Testis (tissue), 3 donors: Measurements from ENCODE around the gene MLXIP. TPM values are rescaled to one million over a fixed set of nuclear protein-coding genes. Genes with fewer than 3 reads are reported as not detected.

Source experiments
- DNase-seq: peaks from one replicate; pipeline ENCODE4 v3.0.0-alpha.2; 2019
- H3K27ac ChIP-seq, 2 donors: fragments of 200-600 bp; sonication (generic); one replicate each; pipeline ENCODE4 v1.5.1; 2019
- H3K27me3 ChIP-seq: fragments of 200-600 bp; sonication (generic); one replicate; pipeline ENCODE4 v1.5.1; 2019
- H3K36me3 ChIP-seq: fragments of 200-600 bp; sonication (generic); one replicate; pipeline ENCODE4 v1.5.1; 2017; ENCODE audit warnings: low read depth; ENCODE audit errors: missing control alignments
- H3K4me1 ChIP-seq: fragments of 200-600 bp; sonication (generic); one replicate; pipeline ENCODE4 v1.5.1; 2019
- H3K4me3 ChIP-seq, 2 donors: fragments of 200-600 bp; sonication (generic); one replicate each; pipeline ENCODE4 v1.5.1; 2017 to 2019
- H3K9me3 ChIP-seq: fragments of 200-600 bp; sonication (generic); one replicate; pipeline ENCODE4 v1.5.1; 2017
- CTCF ChIP-seq, 3 experiments: fragments of 450-650 bp in 2 of 3; fragments of 200-600 bp in 1 of 3; sonication (generic) in 1 of 3; IDR thresholded peaks; one replicate each; pipeline ENCODE4 v1.5.1; 2016 to 2019; ENCODE audit warnings: antibody characterized with exemption in 3 of 3, mild to moderate bottlenecking in 2 of 3, moderate library complexity in 1 of 3
- POLR2A ChIP-seq: fragments of 450-650 bp; IDR thresholded peaks from one replicate; pipeline ENCODE4 v1.6.1; 2017; ENCODE audit warnings: antibody characterized with exemption, mild to moderate bottlenecking, moderate library complexity
- WGBS, 2 donors: methylation state at CpG; one replicate each; pipeline ENCODE4 v1.1.5; 2018; 5-methylcytosine and 5-hydroxymethylcytosine counted together
- intact Hi-C: fragments of 100-400 bp; cut with DNase I; formaldehyde crosslinking; loops from one replicate; pipeline ENCODE4 v1.15.1; 2023; ENCODE audit warnings: low total_unique reads
- polyA plus RNA-seq: library from polyadenylated mRNA; stranded (reverse); fragments of 350-450 nt; fragmentation: Illumina TruSeq; extraction: RNeasy Lipid Tissue Mini Kit (QIAGEN cat#74804); gene quantifications from one replicate; pipeline ENCODE4 v1.2.3, GENCODE V29; 2014; ENCODE audit warnings: low read depth, low replicate concordance; ENCODE audit not compliant: insufficient read depth
- total RNA-seq, 2 donors: library from RNA; depleted of rRNA; stranded (reverse); fragments of >200 nt; gene quantifications; one replicate each; pipeline ENCODE4 v1.2.3, GENCODE V29; 2016

The MLXIP gene
- total and polyA plus RNA-seq, 3 donors from 2014 or later = 39.9 to 67.9 (median 61.2) TPM

GRCh38 chr12:122079033-122079531, 526 bp downstream of the MLXIP start:
- DNase-seq = peak; percentile 33
- Histone ChIP-seq H3K4me3 (peak overlapping the region; percentile 60 to 76), H3K27ac (peak overlapping the region in 1 of 2 donors; percentile 85), H3K27me3 (no peaks in the 10 kb centered on the region), H3K36me3 (no peaks in the 10 kb centered on the region), H3K9me3 (no peaks in the 10 kb centered on the region), H3K4me1 (peaks cover 39% of the 10 kb centered on the region)
- 1% methylated on average over 22 to 38 of the region's 38 CpGs for WGBS, 2 donors
- TF ChIP-seq POLR2A = no peak
- no peak for TF ChIP-seq CTCF (IDR thresholded peaks at IDR 0.05)
- intact Hi-C loops = no loop called here

- Histone ChIP-seq H3K36me3 (no peaks in the 10 kb centered on the region), H3K4me1 (peaks cover 39% of the 10 kb centered on the region), H3K27ac (peak overlapping the region; percentile 21 to 85), H3K4me3 (peak overlapping the region; percentile 60 to 76), H3K27me3 (no peaks in the 10 kb centered on the region), H3K9me3 (no peaks in the 10 kb centered on the region)
- whole genome bisulfite sequencing, 2 donors = 1 to 2% methylated on average over 9 to 13 of the region's 13 CpGs
- DNase-seq = no peak
- intact Hi-C loops = no loop called here
- TF ChIP-seq CTCF (IDR thresholded peaks at IDR 0.05) (no peak), POLR2A (no peak)
Observed at GRCh38 chr12:122079532-122080081, 1.1 kb downstream of the MLXIP start.

- peak; percentile 77 for DNase-seq
- Histone ChIP-seq H3K4me3 (peak overlapping the region; percentile 60 to 76), H3K27me3 (no peaks in the 10 kb centered on the region), H3K36me3 (no peaks in the 10 kb centered on the region), H3K4me1 (peaks cover 39% of the 10 kb centered on the region), H3K27ac (peak overlapping the region; percentile 21 to 85), H3K9me3 (no peaks in the 10 kb centered on the region)
- intact Hi-C loops = no loop called here
- peak in 1 of 3 experiments; percentile 5 for TF ChIP-seq CTCF (IDR thresholded peaks at IDR 0.05)
- no peak for TF ChIP-seq POLR2A
- WGBS, 2 donors = 10 to 15% methylated on average over 18 of the region's 18 CpGs
Observed at GRCh38 chr12:122080149-122081082, 1.9 kb downstream of the MLXIP start.

- H3K36me3 ChIP-seq = no peaks in the 10 kb centered on the region
- H3K27me3 ChIP-seq = no peaks in the 10 kb centered on the region
- intact Hi-C loops = no loop called here
- WGBS, 2 donors = 50 to 54% methylated on average over 9 of the region's 9 CpGs
- peak overlapping the region; percentile 40 to 73 for H3K27ac ChIP-seq
- peak overlapping the region in 1 of 2 donors; percentile 76 for H3K4me3 ChIP-seq
- TF ChIP-seq CTCF (IDR thresholded peaks at IDR 0.05) (no peak), POLR2A (no peak)
- no peak for DNase-seq
- no peaks in the 10 kb centered on the region for H3K9me3 ChIP-seq
- peaks cover 32% of the 10 kb centered on the region for H3K4me1 ChIP-seq
Observed at GRCh38 chr12:122081083-122081696, 2.6 kb downstream of the MLXIP start.
